Measurements from ENCODE around the gene CHKA. TPM values are rescaled to one million over a fixed set of nuclear protein-coding genes. Genes with fewer than 3 reads are reported as not detected.

CHKA gene
- total and polyA plus RNA-seq, 9 of the 15 experiments (the other 6 are each of a cell fraction or from before 2014, with no cell fraction given), result 3.6 to 37.0 (median 30.2) TPM

DNA sequence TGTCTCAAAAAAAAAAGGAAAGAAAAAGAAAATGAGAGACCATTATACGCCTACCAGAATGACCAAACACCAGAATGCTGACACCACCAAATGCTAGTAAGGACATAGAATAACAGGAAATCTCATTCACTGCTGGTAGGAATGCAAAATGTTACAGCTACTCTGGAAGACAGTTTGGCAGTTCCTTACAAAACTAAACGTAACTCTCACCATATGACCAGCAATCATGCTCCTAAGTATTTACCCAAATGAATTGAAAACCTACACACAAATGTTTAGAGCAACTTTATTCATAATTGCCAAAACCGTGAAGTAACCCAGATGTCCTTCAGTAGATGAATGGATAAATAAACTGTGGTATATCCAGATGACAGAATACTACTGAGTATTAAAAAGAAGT, 7.2 kb downstream of the CHKA start (continued):
- TF ChIP-seq, protein P1, sequence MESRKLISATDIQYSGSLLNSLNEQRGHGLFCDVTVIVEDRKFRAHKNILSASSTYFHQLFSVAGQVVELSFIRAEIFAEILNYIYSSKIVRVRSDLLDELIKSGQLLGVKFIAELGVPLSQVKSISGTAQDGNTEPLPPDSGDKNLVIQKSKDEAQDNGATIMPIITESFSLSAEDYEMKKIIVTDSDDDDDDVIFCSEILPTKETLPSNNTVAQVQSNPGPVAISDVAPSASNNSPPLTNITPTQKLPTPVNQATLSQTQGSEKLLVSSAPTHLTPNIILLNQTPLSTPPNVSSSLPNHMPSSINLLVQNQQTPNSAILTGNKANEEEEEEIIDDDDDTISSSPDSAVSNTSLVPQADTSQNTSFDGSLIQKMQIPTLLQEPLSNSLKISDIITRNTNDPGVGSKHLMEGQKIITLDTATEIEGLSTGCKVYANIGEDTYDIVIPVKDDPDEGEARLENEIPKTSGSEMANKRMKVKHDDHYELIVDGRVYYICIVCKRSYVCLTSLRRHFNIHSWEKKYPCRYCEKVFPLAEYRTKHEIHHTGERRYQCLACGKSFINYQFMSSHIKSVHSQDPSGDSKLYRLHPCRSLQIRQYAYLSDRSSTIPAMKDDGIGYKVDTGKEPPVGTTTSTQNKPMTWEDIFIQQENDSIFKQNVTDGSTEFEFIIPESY (CRISPR knock-in tag; IDR thresholded peaks at IDR 0.05), result 0 out of 2 replicates have a peak, but pooled peaks have one; percentile 1
- TF ChIP-seq, protein P2, sequence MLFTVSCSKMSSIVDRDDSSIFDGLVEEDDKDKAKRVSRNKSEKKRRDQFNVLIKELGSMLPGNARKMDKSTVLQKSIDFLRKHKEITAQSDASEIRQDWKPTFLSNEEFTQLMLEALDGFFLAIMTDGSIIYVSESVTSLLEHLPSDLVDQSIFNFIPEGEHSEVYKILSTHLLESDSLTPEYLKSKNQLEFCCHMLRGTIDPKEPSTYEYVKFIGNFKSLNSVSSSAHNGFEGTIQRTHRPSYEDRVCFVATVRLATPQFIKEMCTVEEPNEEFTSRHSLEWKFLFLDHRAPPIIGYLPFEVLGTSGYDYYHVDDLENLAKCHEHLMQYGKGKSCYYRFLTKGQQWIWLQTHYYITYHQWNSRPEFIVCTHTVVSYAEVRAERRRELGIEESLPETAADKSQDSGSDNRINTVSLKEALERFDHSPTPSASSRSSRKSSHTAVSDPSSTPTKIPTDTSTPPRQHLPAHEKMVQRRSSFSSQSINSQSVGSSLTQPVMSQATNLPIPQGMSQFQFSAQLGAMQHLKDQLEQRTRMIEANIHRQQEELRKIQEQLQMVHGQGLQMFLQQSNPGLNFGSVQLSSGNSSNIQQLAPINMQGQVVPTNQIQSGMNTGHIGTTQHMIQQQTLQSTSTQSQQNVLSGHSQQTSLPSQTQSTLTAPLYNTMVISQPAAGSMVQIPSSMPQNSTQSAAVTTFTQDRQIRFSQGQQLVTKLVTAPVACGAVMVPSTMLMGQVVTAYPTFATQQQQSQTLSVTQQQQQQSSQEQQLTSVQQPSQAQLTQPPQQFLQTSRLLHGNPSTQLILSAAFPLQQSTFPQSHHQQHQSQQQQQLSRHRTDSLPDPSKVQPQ (CRISPR knock-in tag; IDR thresholded peaks at IDR 0.05; ENCODE audit: borderline replicate concordance), result no peak
- TF ChIP-seq KAT2B (IDR thresholded peaks at IDR 0.05; ENCODE audit: low read depth, low read length) (no peak), ATF7 (IDR thresholded peaks at IDR 0.05) (no peak), FOXJ3 (CRISPR knock-in tag; IDR thresholded peaks at IDR 0.05) (no peak), ZNF586 (CRISPR knock-in tag; conservative IDR thresholded peaks at IDR 0.05) (no peak), PRPF4 (IDR thresholded peaks at IDR 0.05; ENCODE audit: insufficient read depth, low read depth, low read length, poor library complexity, severe bottlenecking) (no peak), E2F4 (CRISPR knock-in tag; IDR thresholded peaks at IDR 0.05; ENCODE audit: low read depth) (no peak), ZNF436 (CRISPR knock-in tag; IDR thresholded peaks at IDR 0.05) (no peak), HNRNPL (IDR thresholded peaks at IDR 0.05; ENCODE audit: low read depth, low read length) (no peak), C11orf30 (IDR thresholded peaks at IDR 0.05; ENCODE audit: low read depth) (peak; percentile 37; the same call in 1 of the 2 replicates), SIRT6 (IDR thresholded peaks at IDR 0.05; ENCODE audit: low read depth, low read length) (no peak), ELF1 (tag; IDR thresholded peaks at IDR 0.05) (no peak), NCOA4 (IDR thresholded peaks at IDR 0.05; ENCODE audit: partially characterized antibody) (no peak)
- TF ChIP-seq, protein P3, sequence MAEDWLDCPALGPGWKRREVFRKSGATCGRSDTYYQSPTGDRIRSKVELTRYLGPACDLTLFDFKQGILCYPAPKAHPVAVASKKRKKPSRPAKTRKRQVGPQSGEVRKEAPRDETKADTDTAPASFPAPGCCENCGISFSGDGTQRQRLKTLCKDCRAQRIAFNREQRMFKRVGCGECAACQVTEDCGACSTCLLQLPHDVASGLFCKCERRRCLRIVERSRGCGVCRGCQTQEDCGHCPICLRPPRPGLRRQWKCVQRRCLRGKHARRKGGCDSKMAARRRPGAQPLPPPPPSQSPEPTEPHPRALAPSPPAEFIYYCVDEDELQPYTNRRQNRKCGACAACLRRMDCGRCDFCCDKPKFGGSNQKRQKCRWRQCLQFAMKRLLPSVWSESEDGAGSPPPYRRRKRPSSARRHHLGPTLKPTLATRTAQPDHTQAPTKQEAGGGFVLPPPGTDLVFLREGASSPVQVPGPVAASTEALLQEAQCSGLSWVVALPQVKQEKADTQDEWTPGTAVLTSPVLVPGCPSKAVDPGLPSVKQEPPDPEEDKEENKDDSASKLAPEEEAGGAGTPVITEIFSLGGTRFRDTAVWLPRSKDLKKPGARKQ (CRISPR knock-in tag; IDR thresholded peaks at IDR 0.05), result no peak
- TF ChIP-seq, protein P4, sequence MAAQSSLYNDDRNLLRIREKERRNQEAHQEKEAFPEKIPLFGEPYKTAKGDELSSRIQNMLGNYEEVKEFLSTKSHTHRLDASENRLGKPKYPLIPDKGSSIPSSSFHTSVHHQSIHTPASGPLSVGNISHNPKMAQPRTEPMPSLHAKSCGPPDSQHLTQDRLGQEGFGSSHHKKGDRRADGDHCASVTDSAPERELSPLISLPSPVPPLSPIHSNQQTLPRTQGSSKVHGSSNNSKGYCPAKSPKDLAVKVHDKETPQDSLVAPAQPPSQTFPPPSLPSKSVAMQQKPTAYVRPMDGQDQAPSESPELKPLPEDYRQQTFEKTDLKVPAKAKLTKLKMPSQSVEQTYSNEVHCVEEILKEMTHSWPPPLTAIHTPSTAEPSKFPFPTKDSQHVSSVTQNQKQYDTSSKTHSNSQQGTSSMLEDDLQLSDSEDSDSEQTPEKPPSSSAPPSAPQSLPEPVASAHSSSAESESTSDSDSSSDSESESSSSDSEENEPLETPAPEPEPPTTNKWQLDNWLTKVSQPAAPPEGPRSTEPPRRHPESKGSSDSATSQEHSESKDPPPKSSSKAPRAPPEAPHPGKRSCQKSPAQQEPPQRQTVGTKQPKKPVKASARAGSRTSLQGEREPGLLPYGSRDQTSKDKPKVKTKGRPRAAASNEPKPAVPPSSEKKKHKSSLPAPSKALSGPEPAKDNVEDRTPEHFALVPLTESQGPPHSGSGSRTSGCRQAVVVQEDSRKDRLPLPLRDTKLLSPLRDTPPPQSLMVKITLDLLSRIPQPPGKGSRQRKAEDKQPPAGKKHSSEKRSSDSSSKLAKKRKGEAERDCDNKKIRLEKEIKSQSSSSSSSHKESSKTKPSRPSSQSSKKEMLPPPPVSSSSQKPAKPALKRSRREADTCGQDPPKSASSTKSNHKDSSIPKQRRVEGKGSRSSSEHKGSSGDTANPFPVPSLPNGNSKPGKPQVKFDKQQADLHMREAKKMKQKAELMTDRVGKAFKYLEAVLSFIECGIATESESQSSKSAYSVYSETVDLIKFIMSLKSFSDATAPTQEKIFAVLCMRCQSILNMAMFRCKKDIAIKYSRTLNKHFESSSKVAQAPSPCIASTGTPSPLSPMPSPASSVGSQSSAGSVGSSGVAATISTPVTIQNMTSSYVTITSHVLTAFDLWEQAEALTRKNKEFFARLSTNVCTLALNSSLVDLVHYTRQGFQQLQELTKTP (IDR thresholded peaks at IDR 0.05; ENCODE audit: low read depth in 1 of 2, partially characterized antibody in 2 of 2), result no peak
